GM21423 (cell line): ENCODE measurements around the gene C15orf39.
"Not testable (repeated sequence)": the region's sequence is repeated elsewhere in the genome, so short reads cannot be mapped to it uniquely, and the experiment has no call there.

ENCODE experiments used
- ATAC-seq: cut with Tn5 transposase; IDR thresholded peaks from one replicate; pipeline ENCODE4 v1.9.1; 2021; ENCODE audit warnings: mild to moderate bottlenecking, moderate library complexity; ENCODE audit not compliant: unreplicated experiment

Gene C15orf39

DNA sequence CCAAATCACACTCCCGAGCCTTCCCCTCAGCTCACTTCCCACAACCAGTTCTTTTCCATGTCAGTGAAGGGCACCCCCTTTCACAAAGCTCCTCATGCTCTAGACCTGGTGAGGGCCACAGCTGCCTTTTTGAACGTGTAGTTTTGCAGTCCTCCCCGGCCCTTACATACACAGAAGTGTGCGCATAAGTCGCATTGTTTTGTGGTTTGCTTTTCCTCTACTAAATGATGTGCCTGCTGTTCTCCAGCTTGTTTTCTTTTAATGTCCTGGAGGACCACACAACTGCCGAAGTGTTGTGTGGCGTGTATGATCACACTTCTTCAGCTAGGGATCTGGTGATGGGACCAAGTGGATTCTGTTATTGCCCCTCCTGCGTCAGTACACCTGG lies 7.6 kb downstream of the C15orf39 start:
- ATAC-seq, result no peak

- ATAC-seq, result no peak
These were observed 9.1 kb downstream of the C15orf39 start for GRCh38 chr15:75210811-75211230.

DNA sequence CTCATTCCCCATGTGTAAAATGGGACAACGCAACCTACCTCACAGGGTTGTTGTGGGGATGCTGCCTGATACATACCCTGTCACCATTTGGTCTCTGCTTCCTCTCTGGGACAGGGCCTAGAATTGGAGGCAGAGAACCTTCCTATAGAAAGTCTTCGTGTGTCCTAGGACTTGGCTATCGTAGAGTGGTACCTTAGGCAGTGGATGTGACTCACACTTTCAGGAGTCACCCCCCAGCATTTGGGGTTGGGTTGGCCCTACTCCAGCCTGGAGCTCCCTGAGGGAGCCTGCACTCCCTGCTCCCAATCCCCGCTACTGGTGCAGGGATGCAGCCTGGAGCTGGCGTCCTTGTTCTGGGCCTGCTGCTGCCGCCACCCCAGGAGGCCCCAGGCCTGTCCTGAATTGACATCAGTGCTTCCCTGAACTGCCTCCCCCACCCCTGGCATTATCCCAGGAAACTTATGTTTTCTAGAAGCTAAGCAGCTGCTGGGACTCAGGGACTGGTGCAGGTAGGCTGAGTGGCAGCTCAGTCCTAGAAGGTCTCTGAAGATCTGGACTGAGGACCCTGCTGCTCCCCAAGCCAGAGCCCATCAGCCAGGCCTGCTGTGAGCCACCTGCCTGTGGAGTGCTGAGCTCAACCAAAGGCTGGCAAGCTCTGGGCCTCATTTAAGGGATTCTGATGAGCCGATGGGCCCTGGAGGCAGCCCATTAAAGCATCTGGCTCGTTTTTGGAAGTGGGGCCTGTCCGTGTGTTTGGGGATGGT lies 9.9 kb downstream of the C15orf39 start:
- no peak for ATAC-seq

GRCh38 chr15:75212200-75212858 lies 10.6 kb downstream of the C15orf39 start:
- ATAC-seq, result no peak

GRCh38 chr15:75213212-75213767 lies 11.6 kb downstream of the C15orf39 start:
- no peak for ATAC-seq

GRCh38 chr15:75213768-75214221 lies 12.1 kb downstream of the C15orf39 start:
- no peak for ATAC-seq

DNA sequence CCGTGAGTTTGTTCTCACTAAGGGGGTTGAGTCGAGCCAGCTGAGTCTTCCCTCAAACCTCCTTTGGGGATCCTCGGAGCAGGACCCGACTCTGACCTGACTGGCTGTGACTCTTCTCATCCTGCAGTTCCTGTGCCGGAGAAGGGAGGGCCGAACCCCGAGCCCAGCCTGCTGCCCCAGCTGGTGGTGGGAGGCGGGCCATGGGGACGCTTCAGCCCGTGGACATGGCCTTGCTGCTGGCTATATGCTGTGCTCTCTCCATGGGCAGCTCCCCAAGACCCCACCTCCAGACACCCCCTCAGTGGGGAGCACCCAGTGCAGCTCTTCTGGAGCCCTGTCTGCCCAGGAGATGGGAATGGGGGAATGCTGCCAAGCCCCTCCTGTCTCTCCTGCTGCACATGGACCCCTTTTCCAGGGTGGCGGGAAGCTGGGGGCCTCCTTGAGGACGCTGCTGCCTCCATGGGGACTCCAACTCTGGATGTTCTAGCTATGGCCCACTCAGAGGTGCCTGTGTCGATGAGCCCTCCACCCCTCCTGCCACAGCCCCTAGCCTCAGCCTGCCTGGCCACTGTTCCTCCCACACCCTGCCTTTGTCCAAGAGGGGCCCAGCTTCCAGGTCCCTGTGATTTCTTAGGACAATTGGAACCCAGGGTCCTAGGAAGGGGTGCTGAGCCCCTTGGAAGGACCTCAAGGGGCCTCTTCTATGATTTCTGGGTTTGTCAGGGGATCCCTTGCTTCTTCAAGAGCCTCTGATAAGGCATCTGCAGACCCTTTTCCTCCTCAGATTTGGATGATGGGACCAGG lies 12.8 kb downstream of the C15orf39 start:
- ATAC-seq, result no peak

DNA sequence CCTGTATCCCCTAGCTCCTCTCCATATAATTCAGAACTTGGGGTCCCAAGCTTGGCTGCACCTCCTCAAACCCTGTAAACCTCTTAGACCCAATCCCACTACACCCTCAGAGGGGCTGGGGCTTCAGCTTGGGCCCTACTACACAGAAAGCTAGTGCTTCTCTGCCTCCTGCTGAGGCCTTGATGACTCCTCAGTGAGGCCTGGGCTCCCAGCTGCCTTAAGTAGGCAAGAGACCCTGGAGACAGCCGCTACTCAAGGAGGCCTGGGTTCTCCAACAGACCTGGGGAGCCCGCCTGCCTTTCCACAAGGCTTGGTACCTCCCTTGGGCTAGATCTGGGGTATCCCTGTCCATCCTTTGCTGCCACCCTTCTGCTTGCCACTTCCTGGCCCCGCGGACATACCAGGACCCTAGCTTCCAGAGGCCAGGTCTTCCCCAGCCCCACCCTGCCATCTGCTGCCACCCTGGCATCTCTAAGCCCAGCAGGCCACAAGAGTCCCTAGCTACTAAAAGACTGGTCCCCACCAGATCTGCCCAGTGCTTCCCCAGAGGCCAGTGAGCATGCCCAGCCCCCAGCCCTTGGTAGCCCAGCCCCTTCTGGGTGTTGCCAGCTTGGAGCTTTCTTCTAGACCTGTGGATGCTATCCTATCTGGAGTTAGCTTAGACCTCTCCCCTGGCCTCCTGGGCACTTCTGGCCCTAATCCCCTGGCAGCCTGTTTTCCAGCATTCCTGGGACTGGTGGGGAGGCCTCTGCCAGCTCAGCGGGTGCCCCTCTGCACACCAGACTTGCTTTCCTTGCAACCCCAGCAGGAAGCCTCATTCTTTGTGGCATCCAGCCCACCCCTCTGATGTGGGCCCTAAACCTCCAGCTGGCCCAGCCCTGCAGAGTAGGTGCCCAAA lies 13.7 kb downstream of the C15orf39 start:
- no peak for ATAC-seq

DNA sequence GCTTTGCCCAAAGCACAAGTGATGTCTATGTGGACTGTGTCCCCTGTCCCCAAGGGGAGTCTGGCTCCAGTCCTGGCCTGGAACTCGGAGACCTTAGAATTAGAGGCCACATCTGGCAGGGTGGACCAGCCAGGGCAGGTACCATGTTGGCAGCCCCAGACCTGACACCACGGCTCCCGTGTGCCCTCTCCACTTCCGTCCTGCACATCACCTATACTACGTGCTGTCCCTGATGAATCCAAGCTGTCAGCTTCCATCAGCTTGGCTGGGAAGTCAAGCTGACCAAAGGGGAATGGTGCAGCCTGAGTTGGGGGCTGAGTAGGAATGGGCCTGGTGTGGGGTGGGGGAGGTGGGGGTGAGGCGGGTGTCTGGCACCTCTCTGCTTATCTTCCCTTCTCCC lies 15.3 kb downstream of the C15orf39 start:
- no peak for ATAC-seq

- not testable (repeated sequence) for ATAC-seq
These were observed 15.9 kb downstream of the C15orf39 start for GRCh38 chr15:75217574-75217973.

GRCh38 chr15:75219507-75219929 lies 17.8 kb downstream of the C15orf39 start:
- ATAC-seq, result not testable (repeated sequence)

DNA sequence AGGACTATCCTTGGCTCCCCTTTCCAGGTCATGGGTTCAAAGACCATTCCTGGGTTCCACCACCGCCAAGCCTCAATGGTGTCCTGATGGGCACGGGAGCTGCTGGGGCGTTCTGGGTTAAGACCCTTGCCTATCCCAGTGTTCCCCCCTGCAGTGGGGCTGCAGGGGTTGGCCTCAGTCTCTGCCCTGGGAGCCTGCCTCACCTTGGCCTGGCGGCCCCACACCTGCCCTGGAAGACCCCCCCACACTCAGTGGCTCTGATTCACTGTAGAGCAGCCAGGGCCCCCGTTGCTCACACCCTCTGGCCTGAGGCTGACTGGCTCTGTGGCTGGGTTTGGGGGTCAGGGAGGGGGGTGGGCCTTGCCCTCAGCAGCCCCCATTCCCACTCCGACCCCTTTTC lies 22.0 kb downstream of the C15orf39 start:
- ATAC-seq, result no peak

DNA sequence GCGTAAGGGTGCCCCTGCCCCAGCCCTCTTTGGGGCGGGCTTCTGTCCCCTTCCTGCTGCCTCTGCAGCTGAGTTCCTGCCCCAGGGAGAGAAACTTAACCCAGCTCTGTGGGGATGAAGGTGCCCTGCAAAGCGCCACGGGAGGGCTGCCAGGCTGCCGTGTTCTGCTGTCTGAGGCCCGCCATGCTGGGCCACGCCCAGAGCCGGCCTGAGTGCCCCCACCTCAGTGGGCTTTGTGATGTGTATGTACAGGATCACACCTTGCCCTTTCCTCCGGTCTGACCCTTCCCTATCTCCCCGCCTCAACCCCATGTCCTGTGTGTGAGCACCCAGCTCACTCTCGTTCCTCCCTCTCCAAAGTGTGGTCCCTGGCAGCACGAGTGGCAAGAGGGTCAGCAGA lies 22.6 kb downstream of the C15orf39 start:
- no peak for ATAC-seq

GRCh38 chr15:75225102-75225836 lies 23.6 kb downstream of the C15orf39 start:
- not testable (repeated sequence) for ATAC-seq

DNA sequence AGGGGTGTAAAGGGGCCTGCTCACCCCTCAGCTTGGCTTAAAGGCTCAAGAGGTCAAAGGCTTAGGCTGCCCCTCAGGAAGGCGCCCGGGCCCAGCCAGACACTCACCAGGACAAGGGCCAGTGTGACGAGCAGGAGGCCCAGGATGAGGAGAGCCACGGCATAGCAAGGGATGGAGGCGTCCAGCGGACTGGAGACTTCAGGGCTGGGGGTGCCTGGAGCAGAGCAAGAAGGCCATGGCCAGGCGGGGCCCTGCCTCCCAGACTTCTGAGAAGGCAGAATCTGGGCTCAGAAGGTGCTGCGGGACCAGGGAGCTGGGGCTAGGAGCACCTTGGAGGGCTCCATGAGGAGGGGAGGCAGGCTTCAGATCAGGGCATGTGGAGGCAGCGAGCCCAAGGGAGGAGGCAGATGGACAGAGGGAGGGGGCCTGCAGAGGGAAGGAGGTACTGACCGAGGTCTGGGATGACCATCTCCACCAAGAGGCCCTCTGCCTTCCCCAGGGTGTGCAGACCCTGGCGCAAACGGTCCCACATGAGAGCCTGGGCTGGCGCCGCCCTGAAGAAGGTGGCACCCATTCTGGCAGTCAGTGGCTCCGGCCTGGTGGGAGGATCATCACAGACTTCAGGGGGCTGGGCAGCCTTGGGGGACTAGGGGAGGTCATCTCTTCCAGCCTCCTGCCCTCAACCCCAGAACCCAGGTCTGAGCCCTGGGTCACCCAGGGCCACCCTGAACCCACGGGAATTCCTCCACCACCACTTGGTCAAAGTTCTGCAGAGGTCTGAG lies 24.5 kb downstream of the C15orf39 start:
- no peak for ATAC-seq

DNA sequence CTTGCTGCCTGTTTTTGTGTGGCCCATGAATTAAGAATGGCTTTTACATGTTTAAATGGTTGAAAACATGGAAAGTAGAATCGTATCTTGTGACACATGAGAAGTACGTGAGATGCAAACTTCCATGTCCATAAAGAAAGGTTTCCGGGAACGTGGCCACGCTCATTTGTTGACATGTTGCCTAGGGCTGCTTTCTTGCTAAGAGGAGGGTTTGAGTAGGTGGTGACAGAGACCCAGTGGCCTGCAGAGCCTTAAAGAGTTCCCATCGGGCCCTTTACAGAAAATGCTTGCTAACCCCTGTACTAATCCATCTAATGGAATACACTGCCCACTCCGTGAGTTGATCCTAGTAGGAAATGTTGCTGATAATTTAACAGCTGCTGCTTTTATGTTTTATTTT lies 25.4 kb downstream of the C15orf39 start:
- not testable (repeated sequence) for ATAC-seq

- no peak for ATAC-seq
These were observed 26.1 kb downstream of the C15orf39 start for GRCh38 chr15:75227663-75228280.

DNA sequence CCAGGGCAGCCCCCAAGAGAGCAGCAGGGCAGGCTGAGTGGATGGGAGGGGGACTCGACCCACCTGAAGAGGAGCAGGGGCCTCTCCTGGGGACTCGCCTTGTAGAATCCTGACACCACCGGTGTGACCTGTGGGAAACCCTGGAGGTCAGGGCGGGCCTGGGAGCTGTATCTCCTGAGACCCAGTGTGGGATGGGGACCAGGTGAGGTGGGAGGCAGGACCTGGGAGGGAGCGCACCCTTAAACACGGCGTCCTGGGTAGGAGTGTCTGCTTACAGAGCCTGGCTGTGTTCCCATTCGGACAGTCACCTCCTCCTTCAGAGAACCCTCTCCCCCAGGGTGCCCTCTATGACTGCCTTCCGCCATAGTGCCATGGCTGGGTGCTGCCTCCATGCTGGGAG lies 27.1 kb downstream of the C15orf39 start:
- ATAC-seq, result no peak
